ENCODE results near the gene CTNNBL1.

Gene CTNNBL1

DNA sequence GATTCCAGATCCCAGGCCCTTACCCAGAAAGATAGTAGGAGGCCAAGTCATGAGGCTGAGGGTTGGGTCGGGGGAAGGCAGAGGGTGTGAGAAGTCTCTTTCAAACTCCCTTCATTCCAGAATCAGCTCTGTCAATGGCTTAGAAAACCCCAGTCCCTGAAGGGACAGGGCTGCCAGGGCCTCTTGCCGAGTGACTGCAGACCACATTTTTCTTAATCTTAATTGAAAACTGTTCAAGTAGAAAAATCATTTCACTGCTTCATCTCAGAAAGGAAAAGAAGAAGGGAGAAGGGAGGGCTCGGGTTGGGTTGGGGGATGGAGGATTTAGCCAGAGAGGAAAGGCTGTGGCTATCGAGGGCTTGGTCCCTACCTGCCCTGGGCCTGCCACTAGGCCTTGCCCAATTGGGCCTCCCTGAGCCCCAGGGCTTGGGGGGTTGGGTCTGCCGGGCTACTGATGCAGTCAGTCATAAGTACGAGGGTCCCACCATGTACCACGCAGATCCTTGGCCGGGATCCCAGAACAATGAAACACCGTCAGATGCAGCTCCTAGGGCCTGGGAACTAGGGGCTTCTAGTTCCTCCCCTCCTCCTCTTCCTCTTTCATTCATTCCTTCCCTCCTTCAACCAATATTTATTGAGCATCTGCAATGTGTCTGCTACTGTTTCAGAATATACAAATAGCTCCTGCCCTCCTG lies 44.0 kb upstream of the CTNNBL1 start:
- H2BK12ac ChIP-seq (ENCODE audit: low read length) = no peak overlapping the region
- H3K79me2 ChIP-seq (ENCODE audit: control insufficient read depth, insufficient read depth, low read length, poor library complexity) = no peaks in the 10 kb centered on the region
- H3K23ac ChIP-seq (ENCODE audit: low read length) = no peak overlapping the region
- no peak overlapping the region for H2AFZ ChIP-seq (ENCODE audit: insufficient read depth, low read length, poor library complexity)
- H3K4ac ChIP-seq (ENCODE audit: low read depth, low read length) = no peak overlapping the region
- no peaks in the 10 kb centered on the region for H3K36me3 ChIP-seq (ENCODE audit: control insufficient read depth in 1 of 2, insufficient read depth in 2 of 2, low read length in 2 of 2)
- H4K12ac ChIP-seq (ENCODE audit: low read depth, low read length) = no peak overlapping the region
- H3K4me1 ChIP-seq (ENCODE audit: control insufficient read depth in 1 of 2, insufficient read depth in 2 of 2, low read length in 2 of 2) = no peaks in the 10 kb centered on the region
- H3K4me3 ChIP-seq (ENCODE audit: low read depth, low read length) = no peak overlapping the region
- H3K9ac ChIP-seq (ENCODE audit: low read length) = no peak overlapping the region
- no peaks in the 10 kb centered on the region for H3K27me3 ChIP-seq (ENCODE audit: insufficient read depth, low read length)
- WGBS (ENCODE audit: extremely low coverage, insufficient coverage, insufficient read length) = no CpG with 5 or more reads among the region's 9 CpGs
- H3K18ac ChIP-seq (ENCODE audit: low read length) = no peak overlapping the region
- H3K79me1 ChIP-seq (ENCODE audit: low read length) = no peaks in the 10 kb centered on the region
- H3K9me3 ChIP-seq (ENCODE audit: insufficient read depth, low read depth, low read length) = peaks cover 6% of the 10 kb centered on the region
- no peak overlapping the region for H3K27ac ChIP-seq (ENCODE audit: low read depth, low read length)
- H4K91ac ChIP-seq (ENCODE audit: low read depth, low read length) = no peak overlapping the region
- H2AK5ac ChIP-seq (ENCODE audit: low read length) = no peak overlapping the region
- no peak overlapping the region for H4K8ac ChIP-seq (ENCODE audit: low read depth, low read length)
- no peak overlapping the region for H2BK5ac ChIP-seq (ENCODE audit: low read depth, low read length, poor library complexity)
- no peak overlapping the region for H2BK120ac ChIP-seq (ENCODE audit: insufficient read depth, low read length, poor library complexity)
- no peak overlapping the region for H3K4me2 ChIP-seq (ENCODE audit: low read length)
- no peak for DNase-seq
- H3K14ac ChIP-seq (ENCODE audit: low read length) = no peak overlapping the region

DNA sequence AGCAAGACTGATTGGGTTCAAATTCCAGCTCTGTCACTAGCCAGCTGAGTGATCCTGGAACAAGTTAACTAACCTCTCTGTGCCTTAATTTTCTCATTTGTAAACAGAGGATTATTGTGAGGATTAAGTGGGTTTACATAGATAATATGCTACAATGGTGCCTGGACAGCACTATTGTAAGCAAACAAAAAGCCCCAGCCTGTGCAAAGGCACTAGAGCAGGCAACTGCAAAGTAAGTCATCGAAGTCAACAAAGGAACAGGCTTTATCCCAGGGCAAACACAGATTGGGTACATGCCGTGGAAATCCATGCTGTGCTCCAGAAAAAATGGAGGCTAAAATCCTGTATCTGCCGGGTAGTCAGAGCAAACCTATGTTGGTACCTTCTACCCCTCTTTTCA lies 43.2 kb upstream of the CTNNBL1 start:
- Histone ChIP-seq H3K14ac (ENCODE audit: low read length) (no peak overlapping the region), H3K9me3 (ENCODE audit: insufficient read depth, low read depth, low read length) (peaks cover 6% of the 10 kb centered on the region), H3K23ac (ENCODE audit: low read length) (no peak overlapping the region), H3K79me2 (ENCODE audit: control insufficient read depth, insufficient read depth, low read length, poor library complexity) (no peaks in the 10 kb centered on the region), H3K9ac (ENCODE audit: low read length) (peak overlapping the region; percentile 30), H3K4me3 (ENCODE audit: low read depth, low read length) (no peak overlapping the region), H4K12ac (ENCODE audit: low read depth, low read length) (no peak overlapping the region), H2BK5ac (ENCODE audit: low read depth, low read length, poor library complexity) (no peak overlapping the region), H3K18ac (ENCODE audit: low read length) (no peak overlapping the region), H3K27ac (ENCODE audit: low read depth, low read length) (no peak overlapping the region), H4K91ac (ENCODE audit: low read depth, low read length) (no peak overlapping the region), H2BK120ac (ENCODE audit: insufficient read depth, low read length, poor library complexity) (no peak overlapping the region), H3K36me3 (ENCODE audit: control insufficient read depth in 1 of 2, insufficient read depth in 2 of 2, low read length in 2 of 2) (no peaks in the 10 kb centered on the region), H3K4me2 (ENCODE audit: low read length) (no peak overlapping the region), H4K8ac (ENCODE audit: low read depth, low read length) (no peak overlapping the region), H2AFZ (ENCODE audit: insufficient read depth, low read length, poor library complexity) (no peak overlapping the region), H3K4ac (ENCODE audit: low read depth, low read length) (no peak overlapping the region), H3K27me3 (ENCODE audit: insufficient read depth, low read length) (no peaks in the 10 kb centered on the region), H3K79me1 (ENCODE audit: low read length) (no peaks in the 10 kb centered on the region), H2AK5ac (ENCODE audit: low read length) (no peak overlapping the region), H2BK12ac (ENCODE audit: low read length) (no peak overlapping the region), H3K4me1 (ENCODE audit: control insufficient read depth in 1 of 2, insufficient read depth in 2 of 2, low read length in 2 of 2) (no peaks in the 10 kb centered on the region)
- no CpG with 5 or more reads among the region's 3 CpGs for WGBS (ENCODE audit: extremely low coverage, insufficient coverage, insufficient read length)
- DNase-seq = no peak

DNA sequence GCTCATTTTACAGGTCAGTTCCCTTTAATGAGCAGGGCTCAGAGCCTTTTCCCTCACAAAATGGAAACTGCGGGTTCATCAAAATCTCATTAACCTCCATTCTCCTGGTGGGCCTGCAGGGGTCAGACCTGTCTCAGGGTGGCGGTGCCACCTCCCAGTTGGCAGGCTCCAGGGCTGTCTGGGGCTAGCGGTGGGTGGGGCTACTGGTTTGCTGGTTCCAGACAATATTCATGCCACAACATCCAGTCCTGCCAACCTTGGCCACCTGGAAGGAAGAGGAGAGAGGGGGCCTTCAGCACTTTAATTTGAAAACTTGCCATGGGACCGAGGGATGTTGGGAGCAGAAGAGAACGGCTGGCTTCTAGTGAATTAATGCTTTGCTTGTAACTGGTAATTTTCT lies 41.9 kb upstream of the CTNNBL1 start:
- no peaks in the 10 kb centered on the region for H3K79me2 ChIP-seq (ENCODE audit: control insufficient read depth, insufficient read depth, low read length, poor library complexity)
- WGBS (ENCODE audit: extremely low coverage, insufficient coverage, insufficient read length) = no CpG with 5 or more reads among the region's 5 CpGs

DNA sequence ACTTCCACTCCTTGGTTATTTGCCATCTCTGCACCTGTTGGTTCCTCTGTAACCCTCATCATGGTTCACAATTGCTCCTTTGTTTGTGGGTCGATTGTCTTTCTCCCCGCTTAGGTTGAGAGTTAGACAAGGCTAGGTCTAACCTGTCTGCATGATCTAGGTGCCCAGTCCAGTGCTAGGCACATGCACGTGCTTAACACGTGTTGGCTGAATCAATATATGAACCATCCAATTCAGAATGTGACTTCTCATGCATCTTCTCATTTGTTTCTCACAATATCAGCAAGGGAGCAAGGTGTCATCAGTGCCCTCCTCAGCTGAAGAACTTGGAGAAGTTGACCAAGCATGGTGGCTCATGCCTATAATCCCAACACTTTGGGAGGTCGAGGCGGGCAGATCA lies 36.9 kb upstream of the CTNNBL1 start:
- WGBS (ENCODE audit: extremely low coverage, insufficient coverage, insufficient read length) = no CpG with 5 or more reads among the region's 6 CpGs
- no peak overlapping the region for H3K23ac ChIP-seq (ENCODE audit: low read length)
- no peak overlapping the region for H3K4ac ChIP-seq (ENCODE audit: low read depth, low read length)
- H3K4me1 ChIP-seq (ENCODE audit: control insufficient read depth in 1 of 2, insufficient read depth in 2 of 2, low read length in 2 of 2) = no peaks in the 10 kb centered on the region
- H3K9ac ChIP-seq (ENCODE audit: low read length) = no peak overlapping the region
- no peak overlapping the region for H4K91ac ChIP-seq (ENCODE audit: low read depth, low read length)
- no peak overlapping the region for H4K8ac ChIP-seq (ENCODE audit: low read depth, low read length)
- no peak overlapping the region for H3K27ac ChIP-seq (ENCODE audit: low read depth, low read length)
- H2BK5ac ChIP-seq (ENCODE audit: low read depth, low read length, poor library complexity) = no peak overlapping the region
- H2AFZ ChIP-seq (ENCODE audit: insufficient read depth, low read length, poor library complexity) = no peak overlapping the region
- no peak overlapping the region for H3K18ac ChIP-seq (ENCODE audit: low read length)
- H3K14ac ChIP-seq (ENCODE audit: low read length) = no peak overlapping the region
- H2AK5ac ChIP-seq (ENCODE audit: low read length) = no peak overlapping the region
- H3K36me3 ChIP-seq (ENCODE audit: control insufficient read depth in 1 of 2, insufficient read depth in 2 of 2, low read length in 2 of 2) = no peaks in the 10 kb centered on the region
- no peak for DNase-seq
- no peak overlapping the region for H3K4me3 ChIP-seq (ENCODE audit: low read depth, low read length)
- H3K79me2 ChIP-seq (ENCODE audit: control insufficient read depth, insufficient read depth, low read length, poor library complexity) = no peaks in the 10 kb centered on the region
- no peaks in the 10 kb centered on the region for H3K27me3 ChIP-seq (ENCODE audit: insufficient read depth, low read length)
- no peak overlapping the region for H2BK12ac ChIP-seq (ENCODE audit: low read length)
- no peaks in the 10 kb centered on the region for H3K79me1 ChIP-seq (ENCODE audit: low read length)
- H3K4me2 ChIP-seq (ENCODE audit: low read length) = no peak overlapping the region
- peaks cover 2% of the 10 kb centered on the region for H3K9me3 ChIP-seq (ENCODE audit: insufficient read depth, low read depth, low read length)
- no peak overlapping the region for H4K12ac ChIP-seq (ENCODE audit: low read depth, low read length)
- no peak overlapping the region for H2BK120ac ChIP-seq (ENCODE audit: insufficient read depth, low read length, poor library complexity)

More for the DNA sequence above, 41.9 kb upstream of the CTNNBL1 start:
- H3K23ac ChIP-seq (ENCODE audit: low read length) = no peak overlapping the region
- H3K14ac ChIP-seq (ENCODE audit: low read length) = no peak overlapping the region
- no peak overlapping the region for H4K12ac ChIP-seq (ENCODE audit: low read depth, low read length)
- no peak overlapping the region for H3K9ac ChIP-seq (ENCODE audit: low read length)
- no peak overlapping the region for H4K91ac ChIP-seq (ENCODE audit: low read depth, low read length)
- H3K27ac ChIP-seq (ENCODE audit: low read depth, low read length) = no peak overlapping the region
- H2AFZ ChIP-seq (ENCODE audit: insufficient read depth, low read length, poor library complexity) = no peak overlapping the region
- no peak overlapping the region for H2BK12ac ChIP-seq (ENCODE audit: low read length)
- H3K4me2 ChIP-seq (ENCODE audit: low read length) = no peak overlapping the region
- H3K79me1 ChIP-seq (ENCODE audit: low read length) = no peaks in the 10 kb centered on the region
- H2BK5ac ChIP-seq (ENCODE audit: low read depth, low read length, poor library complexity) = no peak overlapping the region
- no peak overlapping the region for H3K4me3 ChIP-seq (ENCODE audit: low read depth, low read length)
- no peak overlapping the region for H4K8ac ChIP-seq (ENCODE audit: low read depth, low read length)
- H3K27me3 ChIP-seq (ENCODE audit: insufficient read depth, low read length) = no peaks in the 10 kb centered on the region
- no peak overlapping the region for H3K4ac ChIP-seq (ENCODE audit: low read depth, low read length)
- no peaks in the 10 kb centered on the region for H3K36me3 ChIP-seq (ENCODE audit: control insufficient read depth in 1 of 2, insufficient read depth in 2 of 2, low read length in 2 of 2)
- peak in 1 of 2 donors; percentile 31 for DNase-seq
- peaks cover 6% of the 10 kb centered on the region for H3K9me3 ChIP-seq (ENCODE audit: insufficient read depth, low read depth, low read length)
- H3K4me1 ChIP-seq (ENCODE audit: control insufficient read depth in 1 of 2, insufficient read depth in 2 of 2, low read length in 2 of 2) = no peaks in the 10 kb centered on the region
- no peak overlapping the region for H2BK120ac ChIP-seq (ENCODE audit: insufficient read depth, low read length, poor library complexity)
- no peak overlapping the region for H2AK5ac ChIP-seq (ENCODE audit: low read length)
- H3K18ac ChIP-seq (ENCODE audit: low read length) = no peak overlapping the region
